Mononuclear cell (primary cell): ENCODE results near the gene MARCHF3. TPM values are rescaled to one million over a fixed set of nuclear protein-coding genes. Genes with fewer than 3 reads are reported as not detected.
"Not testable (repeated sequence)": the region's sequence is repeated elsewhere in the genome, so short reads cannot be mapped to it uniquely, and the experiment has no call there.

ENCODE experiments used
- H3K27me3 ChIP-seq: 2 replicates; pipeline ENCODE4 v1.6.0; 2011; ENCODE audit warnings: low read length, control low read depth; ENCODE audit not compliant: insufficient read depth
- H3K4me1 ChIP-seq: 2 replicates; pipeline ENCODE4 v1.5.1; 2011; ENCODE audit warnings: mild to moderate bottlenecking, low read length, control low read depth; ENCODE audit not compliant: insufficient read depth
- H3K4me3 ChIP-seq: 2 replicates; pipeline ENCODE4 v1.5.1; 2011; ENCODE audit warnings: mild to moderate bottlenecking, low read length, moderate library complexity
- H3K9me3 ChIP-seq: 2 replicates; pipeline ENCODE4 v1.5.1; 2011; ENCODE audit warnings: low read depth, mild to moderate bottlenecking, control low read depth, low read length
- total RNA-seq: library from RNA; depleted of rRNA; stranded (reverse); fragments of >200 nt; gene quantifications from one replicate; pipeline ENCODE4 v1.2.3, GENCODE V29; 2012

Gene MARCHF3
- total RNA-seq, 1 donor = 7.8 TPM

- H3K4me1 ChIP-seq = peaks cover 14% of the 10 kb centered on the region
- no peaks in the 10 kb centered on the region for H3K9me3 ChIP-seq
- H3K4me3 ChIP-seq = no peak overlapping the region
- H3K27me3 ChIP-seq = peaks cover 13% of the 10 kb centered on the region
These were observed 1.4 kb downstream of the MARCHF3 start for GRCh38 chr5:127028822-127029457.

DNA sequence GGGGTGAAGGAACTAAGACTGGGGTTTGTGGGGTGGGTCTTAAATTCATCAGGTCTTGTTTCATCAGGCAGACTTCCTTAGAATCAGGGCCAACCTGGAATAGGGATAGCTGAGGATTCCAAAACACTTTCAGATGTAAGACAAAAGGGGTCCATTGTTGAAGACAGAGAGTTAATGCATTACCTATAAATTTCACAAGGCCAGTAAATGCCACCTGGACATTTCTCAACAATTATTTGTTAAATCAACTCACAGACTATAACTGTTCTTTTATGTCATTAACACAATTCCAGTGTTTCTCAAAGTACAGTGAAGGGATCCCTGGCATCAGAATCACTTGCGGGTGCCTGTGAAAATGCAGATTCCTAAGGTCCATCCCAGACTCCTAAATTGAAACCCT lies 2.8 kb downstream of the MARCHF3 start:
- H3K4me3 ChIP-seq = no peak overlapping the region
- peaks cover 14% of the 10 kb centered on the region for H3K4me1 ChIP-seq
- H3K9me3 ChIP-seq = no peaks in the 10 kb centered on the region
- H3K27me3 ChIP-seq = peaks cover 13% of the 10 kb centered on the region

DNA sequence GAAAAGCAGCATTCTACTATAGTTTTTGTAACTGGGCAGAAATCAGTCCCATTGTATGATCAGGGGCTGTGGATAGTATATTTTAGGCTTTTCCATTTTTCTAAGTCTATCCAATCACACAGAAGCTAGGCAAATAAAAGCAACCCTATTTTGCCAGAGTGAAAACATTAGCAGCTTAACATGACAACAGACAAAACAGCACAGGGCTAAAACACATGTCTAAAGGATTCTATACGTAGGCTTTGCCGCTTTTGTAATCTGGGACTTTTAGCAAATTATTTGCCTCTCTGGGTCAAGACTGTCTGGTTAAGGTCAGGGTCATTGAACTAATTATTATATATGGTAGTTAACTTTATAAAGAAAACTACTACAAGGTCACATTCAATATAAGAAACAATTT lies 4.2 kb downstream of the MARCHF3 start:
- H3K9me3 ChIP-seq = no peaks in the 10 kb centered on the region
- H3K4me1 ChIP-seq = peaks cover 10% of the 10 kb centered on the region
- peaks cover 8% of the 10 kb centered on the region for H3K27me3 ChIP-seq
- H3K4me3 ChIP-seq = no peak overlapping the region

DNA sequence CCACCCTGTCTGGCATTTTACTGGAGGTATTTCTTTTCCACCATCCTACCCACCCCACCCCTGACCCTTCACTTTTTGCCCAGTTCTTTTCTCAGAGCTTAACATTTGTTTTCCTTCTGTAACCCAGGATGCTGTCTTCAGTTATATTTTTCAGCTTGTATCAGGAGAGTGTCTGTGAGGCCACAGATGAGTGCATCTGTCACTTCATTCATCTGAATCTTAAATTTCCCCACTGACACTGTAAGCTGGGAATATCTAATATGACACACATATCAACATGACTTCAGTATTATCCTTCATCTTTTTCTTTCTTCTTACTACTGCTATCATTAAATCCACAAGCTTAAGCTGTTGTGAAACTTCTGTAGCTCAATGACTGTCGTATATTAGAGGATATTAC lies 4.9 kb downstream of the MARCHF3 start:
- Histone ChIP-seq H3K4me3 (no peak overlapping the region), H3K27me3 (peaks cover 8% of the 10 kb centered on the region), H3K4me1 (peaks cover 6% of the 10 kb centered on the region)

DNA sequence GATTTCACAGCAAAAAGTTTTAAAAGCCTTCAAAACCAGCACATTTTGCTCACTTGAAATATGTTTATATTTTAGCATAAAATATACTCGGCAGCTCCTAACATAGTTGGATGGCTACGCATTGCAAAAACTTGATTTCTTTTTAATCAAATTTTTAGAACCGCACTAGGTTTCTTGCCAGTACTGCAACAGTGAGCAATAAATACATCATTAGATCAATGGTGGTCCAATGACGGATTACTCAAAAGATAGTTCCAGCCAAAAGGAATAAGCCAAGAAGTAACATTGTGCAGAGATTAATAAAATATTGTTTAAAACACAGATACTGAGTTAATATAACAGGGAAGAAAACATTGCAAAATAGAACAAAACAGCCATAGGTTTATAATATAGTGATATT lies 5.5 kb downstream of the MARCHF3 start:
- peaks cover 8% of the 10 kb centered on the region for H3K27me3 ChIP-seq
- H3K9me3 ChIP-seq = no peaks in the 10 kb centered on the region
- H3K4me3 ChIP-seq = no peak overlapping the region
- H3K4me1 ChIP-seq = peaks cover 6% of the 10 kb centered on the region

More for the DNA sequence above, 4.9 kb downstream of the MARCHF3 start:
- no peaks in the 10 kb centered on the region for H3K9me3 ChIP-seq

DNA sequence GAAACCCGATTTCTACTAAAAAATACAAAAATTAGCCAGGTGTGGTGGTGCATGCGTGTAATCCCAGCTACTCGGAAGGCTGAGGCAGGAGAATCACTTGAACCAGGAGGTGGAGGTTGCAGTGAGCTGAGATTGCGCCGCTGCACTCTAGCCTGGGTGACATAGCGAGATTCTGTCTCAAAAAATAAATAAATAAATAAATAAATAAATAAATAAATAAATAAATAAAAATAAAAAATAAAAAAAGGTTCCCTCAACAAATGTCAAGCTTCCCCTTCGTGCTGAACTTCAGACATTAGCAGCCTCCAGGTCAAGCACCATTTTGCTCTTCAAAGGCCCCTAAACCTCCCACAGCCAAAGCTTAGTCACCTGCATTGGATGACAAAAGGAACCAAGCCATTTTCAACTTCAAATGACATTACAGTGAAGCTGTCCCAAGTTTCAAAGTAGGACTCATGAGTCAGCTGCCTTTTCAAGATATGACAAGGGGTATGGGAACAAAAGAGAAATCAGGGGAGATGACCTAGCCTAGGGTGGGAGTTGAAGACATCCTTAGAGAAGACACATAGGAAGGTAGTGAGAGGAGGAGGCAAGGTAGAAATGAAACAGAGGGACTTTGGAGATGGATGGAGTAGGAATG lies 6.7 kb downstream of the MARCHF3 start:
- not testable (repeated sequence) for H3K27me3 ChIP-seq, H3K4me1 ChIP-seq, H3K9me3 ChIP-seq, H3K4me3 ChIP-seq

GRCh38 chr5:127022846-127023245 lies 7.5 kb downstream of the MARCHF3 start:
- Histone ChIP-seq H3K4me1 (no peaks in the 10 kb centered on the region), H3K9me3 (no peaks in the 10 kb centered on the region), H3K27me3 (no peaks in the 10 kb centered on the region), H3K4me3 (no peak overlapping the region)

- Histone ChIP-seq H3K9me3 (no peaks in the 10 kb centered on the region), H3K27me3 (no peaks in the 10 kb centered on the region), H3K4me3 (no peak overlapping the region), H3K4me1 (no peaks in the 10 kb centered on the region)
These were observed 10.4 kb downstream of the MARCHF3 start for GRCh38 chr5:127019928-127020327.

- not testable (repeated sequence) for H3K9me3 ChIP-seq, H3K4me1 ChIP-seq, H3K4me3 ChIP-seq, H3K27me3 ChIP-seq
These were observed 13.6 kb downstream of the MARCHF3 start for GRCh38 chr5:127016722-127017121.

GRCh38 chr5:127015716-127016115 lies 14.6 kb downstream of the MARCHF3 start:
- H3K4me1 ChIP-seq = no peaks in the 10 kb centered on the region
- H3K4me3 ChIP-seq = no peak overlapping the region
- H3K9me3 ChIP-seq = no peaks in the 10 kb centered on the region
- H3K27me3 ChIP-seq = no peaks in the 10 kb centered on the region

- H3K4me1 ChIP-seq = no peaks in the 10 kb centered on the region
- H3K4me3 ChIP-seq = no peak overlapping the region
- no peaks in the 10 kb centered on the region for H3K9me3 ChIP-seq
- H3K27me3 ChIP-seq = no peaks in the 10 kb centered on the region
These were observed 15.8 kb downstream of the MARCHF3 start for GRCh38 chr5:127014573-127014972.

GRCh38 chr5:127013407-127013806 lies 17.0 kb downstream of the MARCHF3 start:
- no peaks in the 10 kb centered on the region for H3K4me1 ChIP-seq
- no peak overlapping the region for H3K4me3 ChIP-seq
- no peaks in the 10 kb centered on the region for H3K9me3 ChIP-seq
- H3K27me3 ChIP-seq = no peaks in the 10 kb centered on the region

DNA sequence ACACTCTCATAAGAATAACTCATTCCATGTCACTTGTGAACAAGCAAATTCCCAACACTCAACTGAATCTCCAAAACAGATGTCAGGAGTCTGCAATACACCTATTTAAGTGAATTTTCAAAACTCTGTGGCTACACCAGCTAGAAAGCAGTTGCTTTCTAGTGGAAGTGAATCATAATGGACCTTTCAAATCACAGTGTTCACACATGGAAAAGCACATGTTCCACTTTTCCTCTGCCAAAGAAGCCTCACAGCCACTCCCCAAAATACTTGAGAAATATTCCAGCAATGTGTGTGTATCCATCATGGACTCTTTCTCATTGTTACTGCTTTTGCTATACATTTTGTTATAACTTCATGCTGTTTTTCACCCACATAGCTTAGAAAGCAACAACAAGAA lies 17.4 kb downstream of the MARCHF3 start:
- no peaks in the 10 kb centered on the region for H3K27me3 ChIP-seq
- no peak overlapping the region for H3K4me3 ChIP-seq
- no peaks in the 10 kb centered on the region for H3K9me3 ChIP-seq
- H3K4me1 ChIP-seq = no peaks in the 10 kb centered on the region

GRCh38 chr5:127011961-127012644 lies 18.3 kb downstream of the MARCHF3 start:
- Histone ChIP-seq H3K27me3 (no peaks in the 10 kb centered on the region), H3K9me3 (no peaks in the 10 kb centered on the region), H3K4me1 (no peaks in the 10 kb centered on the region), H3K4me3 (no peak overlapping the region)

DNA sequence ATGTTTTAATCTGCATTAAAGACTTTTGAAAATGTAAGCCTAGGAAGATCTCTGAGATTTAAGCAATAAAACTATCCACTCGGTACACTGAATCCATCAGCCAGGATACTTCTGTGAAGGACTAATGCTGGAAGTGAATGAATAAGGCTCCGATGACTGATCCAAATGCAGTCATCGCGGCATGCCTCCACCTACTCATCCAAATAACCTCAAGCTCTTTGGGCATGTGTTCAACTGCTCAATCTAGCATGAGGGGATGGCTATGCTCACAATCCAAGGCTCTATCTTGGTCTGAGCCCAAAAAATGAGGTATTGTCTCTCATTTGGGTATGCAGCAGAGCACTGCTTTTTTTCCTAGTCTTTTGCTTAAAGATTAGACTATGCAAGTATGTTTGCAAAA lies 19.2 kb downstream of the MARCHF3 start:
- Histone ChIP-seq H3K27me3 (no peaks in the 10 kb centered on the region), H3K4me1 (no peaks in the 10 kb centered on the region), H3K4me3 (no peak overlapping the region), H3K9me3 (no peaks in the 10 kb centered on the region)

DNA sequence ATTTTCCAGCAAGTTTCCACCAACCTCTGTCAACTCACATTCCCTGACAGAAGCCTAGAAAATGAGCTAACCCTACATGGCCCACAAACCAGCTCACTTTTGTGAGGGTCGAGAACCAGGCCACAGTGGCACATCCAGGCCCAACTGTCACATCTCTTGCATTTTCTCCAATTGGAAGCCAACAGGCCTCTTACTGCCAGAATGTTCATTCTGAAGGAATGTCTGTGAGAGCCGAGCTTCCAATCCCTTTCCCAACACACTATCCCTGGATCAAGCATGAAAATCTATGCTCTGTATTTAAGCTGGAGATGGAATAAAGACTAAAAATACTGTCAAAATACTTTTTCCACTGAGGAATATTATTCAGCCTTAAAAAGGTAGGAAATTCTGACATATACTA lies 20.0 kb downstream of the MARCHF3 start:
- Histone ChIP-seq H3K4me1 (no peaks in the 10 kb centered on the region), H3K4me3 (no peak overlapping the region), H3K9me3 (no peaks in the 10 kb centered on the region), H3K27me3 (no peaks in the 10 kb centered on the region)
